Measurements from ENCODE around the gene ARRB2. TPM values are rescaled to one million over a fixed set of nuclear protein-coding genes. Genes with fewer than 3 reads are reported as not detected.
A peak's percentile ranks its signal among the peaks of the same experiment; 100 is the strongest.
"Not testable (repeated sequence)": the region's sequence is repeated elsewhere in the genome, so short reads cannot be mapped to it uniquely, and the experiment has no call there.

Gene ARRB2
- polyA plus RNA-seq, 1 donor (not counting 4 experiments of a cell fraction or from before 2014, with no cell fraction given), result 11.5 TPM

- Histone ChIP-seq H3K9me3 (ENCODE audit: control insufficient read depth, low read depth, low read length) (no peaks in the 10 kb centered on the region), H3K9ac (ENCODE audit: control insufficient read depth, extremely low read depth, insufficient read depth, low read length) (no peak overlapping the region), H2AFZ (ENCODE audit: control insufficient read depth, low read length) (no peak overlapping the region), H3K36me3 (ENCODE audit: control insufficient read depth in 2 of 2, extremely low read depth in 1 of 2, insufficient read depth in 2 of 2, low read length in 2 of 2) (peaks cover 2 to 16% of the 10 kb centered on the region in 2 experiments), H3K4me2 (ENCODE audit: control insufficient read depth, extremely low read depth, insufficient read depth, low read depth, low read length) (no peak overlapping the region), H3K4me3 (ENCODE audit: control insufficient read depth in 2 of 3, extremely low read depth in 1 of 3, insufficient read depth in 2 of 3, low read depth in 1 of 3, low read length in 3 of 3) (no peak overlapping the region), H3K27ac (ENCODE audit: control insufficient read depth, insufficient read depth, low read length) (no peak overlapping the region), H4K20me1 (ENCODE audit: control insufficient read depth, extremely low read depth, insufficient read depth, low read length) (no peaks in the 10 kb centered on the region), H3K9me1 (ENCODE audit: control insufficient read depth, extremely low read depth, insufficient read depth, low read length) (no peaks in the 10 kb centered on the region), H3K27me3 (ENCODE audit: control insufficient read depth, extremely low read depth, insufficient read depth, low read length) (no peaks in the 10 kb centered on the region), H3K4me1 (ENCODE audit: control insufficient read depth, extremely low read depth, insufficient read depth, low read length) (peaks cover 7% of the 10 kb centered on the region), H3K79me2 (ENCODE audit: control insufficient read depth, insufficient read depth, low read length) (peaks cover 61% of the 10 kb centered on the region)
- dilution Hi-C loops (cut with MboI; ENCODE audit: extremely low pct_ligation_motif_present, low sequenced_read_pairs), result no loop called here
- no peak for FAIRE-seq
- DNase-seq (ENCODE audit: low read depth, low spot score), result no peak
- no peak for TF ChIP-seq EZH2 (IDR thresholded peaks at IDR 0.05; ENCODE audit: low read length)
- TF ChIP-seq CTCF (optimal IDR thresholded peaks at IDR 0.05 in 1 of 3, IDR thresholded peaks at IDR 0.05 in 1 of 3, conservative IDR thresholded peaks at IDR 0.05 in 1 of 3; ENCODE audit: extremely low read depth in 1 of 3, insufficient read depth in 2 of 3, low read length in 3 of 3), result no peak
These were observed 9.3 kb upstream of the ARRB2 start for GRCh38 chr17:4701116-4701515.

GRCh38 chr17:4703330-4703691, 7.1 kb upstream of the ARRB2 start:
- DNase-seq (ENCODE audit: low read depth, low spot score) (no peak), FAIRE-seq (no peak)
- H3K9ac ChIP-seq (ENCODE audit: control insufficient read depth, extremely low read depth, insufficient read depth, low read length), result peak overlapping the region; percentile 92
- H3K4me1 ChIP-seq (ENCODE audit: control insufficient read depth, extremely low read depth, insufficient read depth, low read length), result peaks cover 7% of the 10 kb centered on the region
- no peaks in the 10 kb centered on the region for H4K20me1 ChIP-seq (ENCODE audit: control insufficient read depth, extremely low read depth, insufficient read depth, low read length)
- peaks cover 40% of the 10 kb centered on the region for H3K79me2 ChIP-seq (ENCODE audit: control insufficient read depth, insufficient read depth, low read length)
- no peaks in the 10 kb centered on the region for H3K9me1 ChIP-seq (ENCODE audit: control insufficient read depth, extremely low read depth, insufficient read depth, low read length)
- H3K9me3 ChIP-seq (ENCODE audit: control insufficient read depth, low read depth, low read length), result no peaks in the 10 kb centered on the region
- H3K27me3 ChIP-seq (ENCODE audit: control insufficient read depth, extremely low read depth, insufficient read depth, low read length), result no peaks in the 10 kb centered on the region
- H3K4me3 ChIP-seq (ENCODE audit: control insufficient read depth in 2 of 3, extremely low read depth in 1 of 3, insufficient read depth in 2 of 3, low read depth in 1 of 3, low read length in 3 of 3), result peak overlapping the region; percentile 86 to 95 (median 91)
- peak overlapping the region; percentile 94 for H3K4me2 ChIP-seq (ENCODE audit: control insufficient read depth, extremely low read depth, insufficient read depth, low read depth, low read length)
- H3K27ac ChIP-seq (ENCODE audit: control insufficient read depth, insufficient read depth, low read length), result peak overlapping the region; percentile 87
- H2AFZ ChIP-seq (ENCODE audit: control insufficient read depth, low read length), result peak overlapping the region; percentile 96
- H3K36me3 ChIP-seq (ENCODE audit: control insufficient read depth in 2 of 2, extremely low read depth in 1 of 2, insufficient read depth in 2 of 2, low read length in 2 of 2), result no peaks in the 10 kb centered on the region
- dilution Hi-C loops (cut with MboI; ENCODE audit: extremely low pct_ligation_motif_present, low sequenced_read_pairs), result no loop called here
- TF ChIP-seq EZH2 (IDR thresholded peaks at IDR 0.05; ENCODE audit: low read length) (no peak), CTCF (optimal IDR thresholded peaks at IDR 0.05 in 1 of 3, IDR thresholded peaks at IDR 0.05 in 1 of 3, conservative IDR thresholded peaks at IDR 0.05 in 1 of 3; ENCODE audit: extremely low read depth in 1 of 3, insufficient read depth in 2 of 3, low read length in 3 of 3) (no peak)

GRCh38 chr17:4704574-4704907, 5.9 kb upstream of the ARRB2 start:
- Histone ChIP-seq H3K27ac (ENCODE audit: control insufficient read depth, insufficient read depth, low read length) (peak overlapping the region; percentile 87), H3K4me3 (ENCODE audit: control insufficient read depth in 2 of 3, extremely low read depth in 1 of 3, insufficient read depth in 2 of 3, low read depth in 1 of 3, low read length in 3 of 3) (peak overlapping the region; percentile 86 to 95 (median 91)), H3K79me2 (ENCODE audit: control insufficient read depth, insufficient read depth, low read length) (peaks cover 36% of the 10 kb centered on the region), H3K4me2 (ENCODE audit: control insufficient read depth, extremely low read depth, insufficient read depth, low read depth, low read length) (peak overlapping the region; percentile 94), H3K9ac (ENCODE audit: control insufficient read depth, extremely low read depth, insufficient read depth, low read length) (peak overlapping the region; percentile 92)
- H3K27me3 ChIP-seq (ENCODE audit: control insufficient read depth, extremely low read depth, insufficient read depth, low read length); dilution Hi-C loops (cut with MboI; ENCODE audit: extremely low pct_ligation_motif_present, low sequenced_read_pairs); H4K20me1 ChIP-seq (ENCODE audit: control insufficient read depth, extremely low read depth, insufficient read depth, low read length); H2AFZ ChIP-seq (ENCODE audit: control insufficient read depth, low read length); H3K36me3 ChIP-seq (ENCODE audit: control insufficient read depth in 2 of 2, extremely low read depth in 1 of 2, insufficient read depth in 2 of 2, low read length in 2 of 2); H3K9me1 ChIP-seq (ENCODE audit: control insufficient read depth, extremely low read depth, insufficient read depth, low read length); DNase-seq (ENCODE audit: low read depth, low spot score); H3K9me3 ChIP-seq (ENCODE audit: control insufficient read depth, low read depth, low read length); H3K4me1 ChIP-seq (ENCODE audit: control insufficient read depth, extremely low read depth, insufficient read depth, low read length): not testable (repeated sequence)
- peak; percentile 43 for FAIRE-seq
